ENCODE measurements around the gene RPS27. TPM values are rescaled to one million over a fixed set of nuclear protein-coding genes. Genes with fewer than 3 reads are reported as not detected.
"Not testable (repeated sequence)": the region's sequence is repeated elsewhere in the genome, so short reads cannot be mapped to it uniquely, and the experiment has no call there.

RPS27 gene
- total RNA-seq, 4 donors from 2014 or later, result 222 to 1,839 (median 900) TPM

GRCh38 chr1:154014154-154014907 is 23.8 kb downstream of the RPS27 start:
- no peaks in the 10 kb centered on the region for H3K27me3 ChIP-seq
- in situ Hi-C loops (cut with MboI; ENCODE audit: low pct_ligation_motif_present in 1 of 4, low pct_unique_long_range_greater_than_20kb in 1 of 4, low sequenced_read_pairs in 3 of 4) (no loop called here), intact Hi-C loops (cut with DNase I; ENCODE audit: low total_unique reads) (no loop called here)
- no peak for DNase-seq
- peaks cover 0 to 3% (median 0%) of the 10 kb centered on the region in 4 donors for H3K4me1 ChIP-seq
- H3K9me3 ChIP-seq, result no peaks in the 10 kb centered on the region
- no peak overlapping the region for H3K4me3 ChIP-seq
- H3K27ac ChIP-seq, result no peak overlapping the region
- TF ChIP-seq CTCF (IDR thresholded peaks at IDR 0.05) (no peak), EP300 (IDR thresholded peaks at IDR 0.05; ENCODE audit: low read depth) (no peak), POLR2A (IDR thresholded peaks at IDR 0.05) (no peak), POLR2AphosphoS5 (IDR thresholded peaks at IDR 0.05) (no peak)
- H3K36me3 ChIP-seq, result no peaks in the 10 kb centered on the region
- WGBS, 2 donors (ENCODE audit: low coverage in 1 of 2), result 67 to 79% methylated on average over 2 to 3 of the region's 3 CpGs

- Histone ChIP-seq H3K4me3 (no peak overlapping the region), H3K4me1 (peaks cover 0 to under 1% (median 0%) of the 10 kb centered on the region in 4 donors), H3K36me3 (no peaks in the 10 kb centered on the region), H3K9me3 (no peaks in the 10 kb centered on the region), H3K27ac (no peak overlapping the region), H3K27me3 (no peaks in the 10 kb centered on the region)
- intact Hi-C loops (cut with DNase I; ENCODE audit: low total_unique reads), result no loop called here
- no peak for TF ChIP-seq EP300 (IDR thresholded peaks at IDR 0.05; ENCODE audit: low read depth)
- no peak for TF ChIP-seq CTCF (IDR thresholded peaks at IDR 0.05)
- TF ChIP-seq POLR2AphosphoS5 (IDR thresholded peaks at IDR 0.05), result no peak
- TF ChIP-seq POLR2A (IDR thresholded peaks at IDR 0.05), result no peak
- in situ Hi-C loops (cut with MboI; ENCODE audit: low pct_ligation_motif_present in 1 of 4, low pct_unique_long_range_greater_than_20kb in 1 of 4, low sequenced_read_pairs in 3 of 4), result no loop called here
- WGBS, 2 donors (ENCODE audit: low coverage in 1 of 2), result 85 to 86% methylated on average over 4 of the region's 4 CpGs
- no peak for DNase-seq
These were observed 28.7 kb downstream of the RPS27 start for GRCh38 chr1:154019269-154019668.

- Histone ChIP-seq H3K9me3 (no peaks in the 10 kb centered on the region), H3K4me1 (no peaks in the 10 kb centered on the region), H3K27ac (no peak overlapping the region), H3K36me3 (no peaks in the 10 kb centered on the region), H3K27me3 (no peaks in the 10 kb centered on the region), H3K4me3 (no peak overlapping the region)
- TF ChIP-seq POLR2A (IDR thresholded peaks at IDR 0.05) (no peak), EP300 (IDR thresholded peaks at IDR 0.05; ENCODE audit: low read depth) (no peak), CTCF (IDR thresholded peaks at IDR 0.05) (no peak)
- WGBS, 2 donors (ENCODE audit: low coverage in 1 of 2), result 74 to 80% methylated on average over 1 of the region's 1 CpG
- in situ Hi-C loops (cut with MboI; ENCODE audit: low pct_ligation_motif_present in 1 of 4, low pct_unique_long_range_greater_than_20kb in 1 of 4, low sequenced_read_pairs in 3 of 4) (no loop called here), intact Hi-C loops (cut with DNase I; ENCODE audit: low total_unique reads) (no loop called here)
- DNase-seq, result no peak
These were observed 29.4 kb downstream of the RPS27 start for GRCh38 chr1:154019940-154020339.

GRCh38 chr1:154033697-154034096 is 43.1 kb downstream of the RPS27 start:
- H3K9me3 ChIP-seq; H3K27me3 ChIP-seq; H3K36me3 ChIP-seq; H3K4me3 ChIP-seq; H3K27ac ChIP-seq; H3K4me1 ChIP-seq; intact Hi-C loops (cut with DNase I; ENCODE audit: low total_unique reads); DNase-seq; in situ Hi-C loops (cut with MboI; ENCODE audit: low pct_ligation_motif_present in 1 of 4, low pct_unique_long_range_greater_than_20kb in 1 of 4, low sequenced_read_pairs in 3 of 4): not testable (repeated sequence)
- 88 to 100% methylated on average over 1 of the region's 1 CpG for WGBS, 2 donors (ENCODE audit: low coverage in 1 of 2)

Small RNA genes lying within 50 kb of the gene (small RNA-seq; reads per million reads assigned to genes)
- gene MIR6737 (0 to 0.28 (median 0.15) reads per million in 4 donors), gene RNU6-179P (0 reads per million in 4 donors)

Other genes starting within 250 kb of the RPS27 start
- gene SLC27A3, start 215.4 kb upstream of the RPS27 start, total RNA-seq, result 100 to 1,000 TPM in 1 of 4 donors, 10 to 100 TPM in 3; 15.2 to 159 (median 26.2) TPM
- 10 to 100 TPM; 16.7 to 28.1 (median 20.2) TPM for gene GATAD2B, start 67.8 kb upstream of the RPS27 start, total RNA-seq
- 100 to 1,000 TPM in 1 of 4 donors, 10 to 100 TPM in 3; 42.3 to 121 (median 50.3) TPM for gene DENND4B, start 44.0 kb upstream of the RPS27 start, total RNA-seq
- gene CRTC2, start 32.1 kb upstream of the RPS27 start, total RNA-seq, result 10 to 100 TPM; 13.3 to 32.5 (median 21.4) TPM
- gene SLC39A1, start 27.2 kb upstream of the RPS27 start, total RNA-seq, result 10 to 100 TPM; 19.9 to 80.0 (median 47.1) TPM
- gene CREB3L4, start 22.9 kb upstream of the RPS27 start, total RNA-seq, result 10 to 100 TPM in 2 of 4 donors, 1 to 10 TPM in 2; 2.2 to 18.7 (median 11.6) TPM
- gene JTB, start 13.1 kb upstream of the RPS27 start, total RNA-seq, result 100 to 1,000 TPM in 3 of 4 donors, 10 to 100 TPM in 1; 88.8 to 303 (median 280) TPM
- gene RAB13, start 4.4 kb upstream of the RPS27 start, total RNA-seq, result 10 to 100 TPM in 2 of 4 donors, 1 to 10 TPM in 2; 4.0 to 27.9 (median 15.4) TPM
- gene NUP210L, start 164.3 kb downstream of the RPS27 start, total RNA-seq, result not detected
- gene TPM3, start 201.3 kb downstream of the RPS27 start, total RNA-seq, result 100 to 1,000 TPM; 208 to 434 (median 324) TPM
- not detected for gene CFAP141, start 215.6 kb downstream of the RPS27 start, total RNA-seq
- gene UBAP2L, start 230.2 kb downstream of the RPS27 start, total RNA-seq, result 10 to 100 TPM; 42.4 to 62.0 (median 50.6) TPM

Measured in transverse colon (tissue), 4 donors.